CD14-positive monocyte (primary cell): Measurements from ENCODE around the gene RFFL. TPM values are rescaled to one million over a fixed set of nuclear protein-coding genes. Genes with fewer than 3 reads are reported as not detected.
A peak's percentile ranks its signal among the peaks of the same experiment; 100 is the strongest.
"Not testable (repeated sequence)": the region's sequence is repeated elsewhere in the genome, so short reads cannot be mapped to it uniquely, and the experiment has no call there.

Experiments used
- DNase-seq, 3 donors: peaks; one replicate each; pipeline ENCODE4 v3.0.0-alpha.2; 2011 to 2022
- H2AFZ ChIP-seq: 2 replicates; pipeline ENCODE4 v1.6.0; 2012; ENCODE audit warnings: mild to moderate bottlenecking, low read depth, low read length, inconsistent platforms; ENCODE audit not compliant: insufficient read depth, poor library complexity, severe bottlenecking
- H3K27ac ChIP-seq, 2 donors: 1 replicate in 1 of 2; 2 replicates in 1 of 2; pipeline ENCODE4 v1.5.1; 2012 to 2013; ENCODE audit warnings: low read length in 2 of 2, control low read depth in 1 of 2, inconsistent platforms in 1 of 2, low read depth in 1 of 2, mild to moderate bottlenecking in 1 of 2
- H3K27me3 ChIP-seq, 2 donors: one replicate each; pipeline versions ENCODE4 v1.6.0 to v1.6.1; 2011 to 2013; ENCODE audit warnings: low read length in 2 of 2; ENCODE audit not compliant: control insufficient read depth in 2 of 2, insufficient read depth in 2 of 2
- H3K36me3 ChIP-seq, 2 donors: replicated peaks in 1 of 2; 1 replicate in 1 of 2; 2 replicates in 1 of 2; pipeline versions ENCODE4 v1.5.1 to v1.6.1; 2012 to 2013; ENCODE audit warnings: low read length in 2 of 2, control low read depth in 1 of 2, inconsistent platforms in 1 of 2, mild to moderate bottlenecking in 1 of 2; ENCODE audit not compliant: insufficient read depth in 2 of 2, control insufficient read depth in 1 of 2
- H3K4me1 ChIP-seq, 2 donors: 1 replicate in 1 of 2; 2 replicates in 1 of 2; pipeline versions ENCODE4 v1.5.1 to v1.6.1; 2012 to 2013; ENCODE audit warnings: low read length in 2 of 2, control low read depth in 1 of 2, inconsistent platforms in 1 of 2, mild to moderate bottlenecking in 1 of 2, moderate library complexity in 1 of 2; ENCODE audit not compliant: insufficient read depth in 2 of 2, control insufficient read depth in 1 of 2
- H3K4me2 ChIP-seq: replicated peaks from 2 replicates; pipeline ENCODE3; 2012; ENCODE audit warnings: low read length, moderate library complexity, mild to moderate bottlenecking; ENCODE audit not compliant: poor library complexity, severe bottlenecking; ENCODE audit errors: extremely low read depth
- H3K4me3 ChIP-seq, 3 experiments: fragments of 200-600 bp in 1 of 3; sonication (generic) in 1 of 3; replicated peaks in 1 of 3; 1 replicate in 2 of 3; 2 replicates in 1 of 3; pipeline ENCODE4 v1.5.1; 2011 to 2013; ENCODE audit warnings: low read length in 3 of 3, mild to moderate bottlenecking in 3 of 3, control low read depth in 2 of 3, low read depth in 2 of 3, inconsistent platforms in 1 of 3, moderate library complexity in 1 of 3
- H3K79me2 ChIP-seq: 2 replicates; pipeline ENCODE4 v1.6.0; 2012; ENCODE audit warnings: mild to moderate bottlenecking, control low read depth, inconsistent platforms, low read length, moderate library complexity; ENCODE audit not compliant: insufficient read depth
- H3K9ac ChIP-seq: 2 replicates; pipeline ENCODE4 v1.6.0; 2017; ENCODE audit warnings: low read length, mild to moderate bottlenecking; ENCODE audit not compliant: insufficient read depth, poor library complexity, severe bottlenecking
- H3K9me3 ChIP-seq, 2 donors: replicated peaks in 1 of 2; 1 replicate in 1 of 2; 2 replicates in 1 of 2; pipeline versions ENCODE4 v1.5.1 to v1.6.1; 2012 to 2013; ENCODE audit warnings: low read length in 2 of 2, control low read depth in 1 of 2; ENCODE audit not compliant: control insufficient read depth in 1 of 2, insufficient read depth in 1 of 2
- H4K20me1 ChIP-seq: 2 replicates; pipeline ENCODE4 v1.6.0; 2012; ENCODE audit warnings: mild to moderate bottlenecking, low read length, control low read depth, moderate library complexity; ENCODE audit not compliant: insufficient read depth
- H3K27ac Mint-ChIP-seq, 7 donors: one replicate each; pipeline ENCODE4 v1.8.0; 2020; ENCODE audit warnings: mild to moderate bottlenecking in 7 of 7, mixed read lengths in 7 of 7, moderate library complexity in 6 of 7, inconsistent platforms in 2 of 7
- H3K27me3 Mint-ChIP-seq, 3 donors: one replicate each; pipeline ENCODE4 v1.8.0; 2021 to 2022; ENCODE audit warnings: low read depth in 3 of 3, mild to moderate bottlenecking in 3 of 3, mixed read lengths in 3 of 3, moderate library complexity in 3 of 3, inconsistent platforms in 1 of 3
- H3K36me3 Mint-ChIP-seq, 2 donors: one replicate each; pipeline ENCODE4 v1.8.0; 2020; ENCODE audit warnings: mixed read lengths in 2 of 2, inconsistent platforms in 1 of 2, mild to moderate bottlenecking in 1 of 2
- H3K4me1 Mint-ChIP-seq: one replicate; pipeline ENCODE4 v1.8.0; 2020; ENCODE audit warnings: mild to moderate bottlenecking, mixed read lengths
- H3K4me3 Mint-ChIP-seq, 2 donors: one replicate each; pipeline ENCODE4 v1.8.0; 2020; ENCODE audit warnings: mild to moderate bottlenecking in 2 of 2, mixed read lengths in 2 of 2, moderate library complexity in 1 of 2
- H3K9me3 Mint-ChIP-seq, 7 donors: one replicate each; pipeline ENCODE4 v1.8.0; 2020 to 2022; ENCODE audit warnings: mixed read lengths in 7 of 7, mild to moderate bottlenecking in 6 of 7, moderate library complexity in 6 of 7, inconsistent platforms in 2 of 7
- WGBS: methylation state at CpG from one replicate; pipeline ENCODE4 v1.1.5; 2013; ENCODE audit warnings: missing lambda C conversion rate; ENCODE audit not compliant: insufficient coverage; 5-methylcytosine and 5-hydroxymethylcytosine counted together
- intact Hi-C, 2 donors: fragments of 100-400 bp; cut with micrococcal nuclease; formaldehyde crosslinking; loops; one replicate each; pipeline versions ENCODE4 v1.15.0 to v1.15.1; 2023
- polyA plus RNA-seq, 3 donors: library from polyadenylated mRNA; depleted of rRNA in 1 of 3; unstranded in 2 of 3; stranded (reverse) in 1 of 3; fragments of 300-500 nt in 2 of 3; fragments of >200 nt in 1 of 3; fragmentation: Illumina TruSeq in 2 of 3; gene quantifications; 1 replicate in 2 of 3; 2 replicates in 1 of 3; pipeline ENCODE4 v1.2.3, GENCODE V29; 2012 to 2021
- TF ChIP-seq, protein P1 (sequence below): fragments of 200-600 bp; IDR thresholded peaks from one replicate; pipeline ENCODE4 v1.8.0; 2022; ENCODE audit warnings: antibody characterized with exemption, mild to moderate bottlenecking

RFFL gene
- polyA plus RNA-seq, 3 donors, result 16.1 to 25.1 (median 24.7) TPM

DNA sequence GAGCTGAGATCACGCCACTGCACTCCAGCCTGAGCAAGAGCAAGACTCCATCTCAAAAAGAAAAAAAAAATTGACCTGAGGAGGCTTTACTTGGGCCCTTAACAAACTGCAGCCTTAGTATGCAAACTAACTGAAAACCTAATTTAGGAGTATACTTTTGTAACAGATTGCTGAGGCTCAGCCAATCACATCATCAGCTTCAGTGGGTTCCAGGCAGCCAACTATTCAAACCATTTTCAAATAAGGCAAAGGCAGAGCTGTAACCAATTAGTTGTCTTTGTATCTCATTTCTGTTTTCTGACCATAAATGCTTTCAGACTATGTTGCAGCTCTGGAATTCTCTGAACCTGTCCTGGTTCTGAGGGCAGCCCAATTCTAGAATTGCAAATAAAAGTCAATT is 32.2 kb upstream of the RFFL start:
- H3K9me3 Mint-ChIP-seq, result no peaks in the 10 kb centered on the region

DNA sequence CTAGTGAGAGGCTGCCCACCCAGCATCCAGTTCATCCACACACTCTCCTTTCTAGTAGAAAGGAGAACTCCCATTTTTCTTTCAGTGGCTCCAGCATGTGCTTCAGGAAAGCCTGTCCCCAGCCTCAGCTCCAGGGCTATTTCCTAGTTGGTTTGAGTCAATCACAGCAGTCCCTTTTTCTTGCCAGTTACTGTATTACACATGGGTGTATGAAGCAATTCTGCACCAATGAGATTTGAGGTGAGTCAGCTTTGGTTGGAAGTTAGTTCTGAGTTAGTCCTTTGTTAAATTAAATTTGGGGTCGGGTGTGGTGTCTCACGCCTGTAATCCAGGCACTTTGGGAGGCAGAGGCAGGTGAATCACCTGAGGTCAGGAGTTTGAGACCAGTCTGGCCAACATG is 31.4 kb upstream of the RFFL start:
- Histone ChIP-seq H4K20me1 (no peaks in the 10 kb centered on the region), H3K27ac (no peak overlapping the region), H3K9ac (no peak overlapping the region), H3K9me3 (no peaks in the 10 kb centered on the region), H2AFZ (no peak overlapping the region), H3K4me1 (peaks cover 12 to 15% of the 10 kb centered on the region in 2 donors), H3K79me2 (no peaks in the 10 kb centered on the region), H3K4me2 (no peak overlapping the region), H3K36me3 (peaks cover 6 to 12% of the 10 kb centered on the region in 2 donors), H3K4me3 (no peak overlapping the region), H3K27me3 (no peaks in the 10 kb centered on the region)
- H3K27ac Mint-ChIP-seq, result peak overlapping the region in 6 of 7 donors; percentile 15 to 91 (median 78)
- peaks cover 14 to 21% of the 10 kb centered on the region in 2 donors for H3K36me3 Mint-ChIP-seq
- peaks cover 0 to 2% (median 0%) of the 10 kb centered on the region in 3 donors for H3K27me3 Mint-ChIP-seq
- TF ChIP-seq, protein P1, sequence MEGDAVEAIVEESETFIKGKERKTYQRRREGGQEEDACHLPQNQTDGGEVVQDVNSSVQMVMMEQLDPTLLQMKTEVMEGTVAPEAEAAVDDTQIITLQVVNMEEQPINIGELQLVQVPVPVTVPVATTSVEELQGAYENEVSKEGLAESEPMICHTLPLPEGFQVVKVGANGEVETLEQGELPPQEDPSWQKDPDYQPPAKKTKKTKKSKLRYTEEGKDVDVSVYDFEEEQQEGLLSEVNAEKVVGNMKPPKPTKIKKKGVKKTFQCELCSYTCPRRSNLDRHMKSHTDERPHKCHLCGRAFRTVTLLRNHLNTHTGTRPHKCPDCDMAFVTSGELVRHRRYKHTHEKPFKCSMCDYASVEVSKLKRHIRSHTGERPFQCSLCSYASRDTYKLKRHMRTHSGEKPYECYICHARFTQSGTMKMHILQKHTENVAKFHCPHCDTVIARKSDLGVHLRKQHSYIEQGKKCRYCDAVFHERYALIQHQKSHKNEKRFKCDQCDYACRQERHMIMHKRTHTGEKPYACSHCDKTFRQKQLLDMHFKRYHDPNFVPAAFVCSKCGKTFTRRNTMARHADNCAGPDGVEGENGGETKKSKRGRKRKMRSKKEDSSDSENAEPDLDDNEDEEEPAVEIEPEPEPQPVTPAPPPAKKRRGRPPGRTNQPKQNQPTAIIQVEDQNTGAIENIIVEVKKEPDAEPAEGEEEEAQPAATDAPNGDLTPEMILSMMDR, result no peak
- peak; percentile 30 to 74 (median 64) for DNase-seq
- no peak overlapping the region for H3K4me3 Mint-ChIP-seq
- intact Hi-C loops, result loop anchor here in 1 of 2 donors (5.0 kb wide), 1 partner anchor 73 kb away; no protein-coding TSS in a partner anchor
- no peaks in the 10 kb centered on the region for H3K9me3 Mint-ChIP-seq
- no CpG with 5 or more reads among the region's 2 CpGs for WGBS
- peaks cover 15% of the 10 kb centered on the region for H3K4me1 Mint-ChIP-seq

More for the DNA sequence above, 32.2 kb upstream of the RFFL start:
- Mint-ChIP-seq H3K4me1 (peaks cover 17% of the 10 kb centered on the region), H3K27me3 (peaks cover 0 to 2% (median 0%) of the 10 kb centered on the region in 3 donors), H3K4me3 (no peak overlapping the region), H3K27ac (no peak overlapping the region), H3K36me3 (peaks cover 22 to 30% of the 10 kb centered on the region in 2 donors)
- Histone ChIP-seq H3K9ac (no peak overlapping the region), H3K4me1 (peaks cover 11 to 12% of the 10 kb centered on the region in 2 donors), H3K9me3 (no peaks in the 10 kb centered on the region), H3K36me3 (peaks cover 11 to 20% of the 10 kb centered on the region in 2 donors), H3K27ac (no peak overlapping the region), H3K4me2 (no peak overlapping the region), H4K20me1 (no peaks in the 10 kb centered on the region), H3K79me2 (no peaks in the 10 kb centered on the region), H3K27me3 (no peaks in the 10 kb centered on the region), H3K4me3 (no peak overlapping the region), H2AFZ (no peak overlapping the region)
- 100% methylated on average over 1 of the region's 1 CpG for WGBS
- intact Hi-C loops, result no loop called here
- no peak for DNase-seq
- TF ChIP-seq, protein P1, result no peak

DNA sequence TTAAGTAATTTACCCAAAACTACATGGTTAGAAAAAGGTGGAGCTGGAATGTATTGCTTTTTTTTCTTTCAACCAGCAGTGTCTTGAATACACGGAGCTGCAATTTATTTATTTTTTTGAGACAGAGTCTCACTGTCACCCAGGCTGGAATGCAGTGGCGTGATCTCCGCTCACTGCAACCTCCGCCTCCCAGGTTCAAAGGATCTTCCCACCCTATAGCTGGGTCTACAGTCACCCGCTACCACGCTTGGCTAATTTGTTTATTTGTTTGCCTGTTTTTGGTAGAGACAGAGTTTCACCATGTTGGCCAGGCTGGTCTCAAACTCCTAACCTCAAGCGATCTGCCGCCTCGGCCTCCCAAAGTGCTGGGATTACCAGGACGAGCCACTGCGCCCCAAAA is 27.2 kb upstream of the RFFL start:
- H4K20me1 ChIP-seq, result peaks cover 11% of the 10 kb centered on the region
- not testable (repeated sequence) for H3K4me3 Mint-ChIP-seq, H3K9ac ChIP-seq, H3K27ac ChIP-seq, H3K36me3 ChIP-seq, H3K9me3 Mint-ChIP-seq, H3K27me3 ChIP-seq, H3K4me2 ChIP-seq, H3K4me3 ChIP-seq, H3K9me3 ChIP-seq, DNase-seq, H2AFZ ChIP-seq, H3K27me3 Mint-ChIP-seq, H3K27ac Mint-ChIP-seq, H3K36me3 Mint-ChIP-seq
- intact Hi-C loops, result loop anchor here in 1 of 2 donors (5.0 kb wide), 1 partner anchor 68 kb away; no protein-coding TSS in a partner anchor
- H3K4me1 ChIP-seq, result peaks cover 30 to 38% of the 10 kb centered on the region in 2 donors
- WGBS, result 96% methylated on average over 7 of the region's 11 CpGs
- H3K79me2 ChIP-seq, result peaks cover 30% of the 10 kb centered on the region
- peaks cover 41% of the 10 kb centered on the region for H3K4me1 Mint-ChIP-seq
